IMR-90 (cell line): Measurements from ENCODE around the gene NOL4L. TPM values are rescaled to one million over a fixed set of nuclear protein-coding genes. Genes with fewer than 3 reads are reported as not detected.
A peak's percentile ranks its signal among the peaks of the same experiment; 100 is the strongest.

Experiments
- ATAC-seq: fragments of 200-7000 bp; cut with Tn5 transposase; 2 replicates; pipeline ENCODE4 v1.9.1; 2020; ENCODE audit warnings: low read depth, mild to moderate bottlenecking, moderate library complexity
- BruUV-seq: library from RNA; stranded (reverse); fragments of 400-500 nt; replicated peaks from 2 replicates; lab custom pipeline; 2021; lab: Mats Ljungman, UMichigan
- CTCF ChIA-PET: fragments of 300-600 bp; formaldehyde crosslinking; extraction: SDS; loops from one replicate; lab custom pipeline; 2021; ENCODE audit warnings: antibody characterized with exemption; lab: Yijun Ruan, JAX
- POLR2A ChIA-PET: fragments of 300-600 bp; sonication (Branson Sonifier 250); formaldehyde crosslinking; loops from one replicate; lab custom pipeline; 2022; ENCODE audit warnings: antibody characterized with exemption; ENCODE audit not compliant: unreplicated experiment; lab: Charles Lee
- DNase-seq: peaks from one replicate; pipeline ENCODE4 v3.0.0; 2013
- H2AFZ ChIP-seq: replicated peaks from 2 replicates; pipeline ENCODE3; 2013; ENCODE audit warnings: low read length, mild to moderate bottlenecking; ENCODE audit not compliant: poor library complexity
- H2AK5ac ChIP-seq: 2 replicates; pipeline ENCODE4 v1.6.1; 2013; ENCODE audit warnings: low read depth, low read length, inconsistent platforms
- H2AK9ac ChIP-seq: replicated peaks from 2 replicates; pipeline ENCODE3; 2013; ENCODE audit warnings: mild to moderate bottlenecking, low read depth, low read length, moderate library complexity; ENCODE audit not compliant: poor library complexity
- H2BK120ac ChIP-seq: 2 replicates; pipeline ENCODE4 v1.6.1; 2013; ENCODE audit warnings: low read depth, low read length, inconsistent platforms
- H2BK15ac ChIP-seq: 3 replicates; pipeline ENCODE4 v1.6.1; 2013; ENCODE audit warnings: low read depth, low read length, inconsistent platforms
- H2BK20ac ChIP-seq: 2 replicates; pipeline ENCODE4 v1.6.1; 2013; ENCODE audit warnings: low read depth, mild to moderate bottlenecking, inconsistent platforms, low read length, moderate library complexity
- H2BK5ac ChIP-seq: 2 replicates; pipeline ENCODE4 v1.6.1; 2013; ENCODE audit warnings: mild to moderate bottlenecking, low read depth, low read length, inconsistent platforms; ENCODE audit not compliant: poor library complexity, severe bottlenecking
- H3K14ac ChIP-seq: replicated peaks from 2 replicates; pipeline ENCODE4 v1.6.1; 2013; ENCODE audit warnings: low read depth, low read length, inconsistent platforms
- H3K18ac ChIP-seq: 2 replicates; pipeline ENCODE4 v1.6.1; 2013; ENCODE audit warnings: low read depth, low read length, control low read depth
- H3K23ac ChIP-seq: 2 replicates; pipeline ENCODE4 v1.6.1; 2013; ENCODE audit warnings: low read depth, low read length, inconsistent platforms
- H3K27ac ChIP-seq: 2 replicates; pipeline ENCODE4 v1.5.1; 2013; ENCODE audit warnings: mild to moderate bottlenecking, control low read depth, low read length; ENCODE audit not compliant: insufficient read depth
- H3K27me3 ChIP-seq: 2 replicates; pipeline ENCODE4 v1.6.1; 2013; ENCODE audit warnings: low read length; ENCODE audit not compliant: control insufficient read depth, insufficient read depth
- H3K36me3 ChIP-seq: 2 replicates; pipeline ENCODE4 v1.6.1; 2013; ENCODE audit warnings: low read length, mixed read lengths; ENCODE audit not compliant: control insufficient read depth, insufficient read depth
- H3K4ac ChIP-seq: 2 replicates; pipeline ENCODE4 v1.6.1; 2013; ENCODE audit warnings: low read depth, low read length, inconsistent platforms
- H3K4me1 ChIP-seq: 2 replicates; pipeline ENCODE4 v1.6.1; 2013; ENCODE audit warnings: low read length, mixed read lengths; ENCODE audit not compliant: control insufficient read depth, insufficient read depth
- H3K4me2 ChIP-seq: 2 replicates; pipeline ENCODE4 v1.6.1; 2013; ENCODE audit warnings: low read depth, mild to moderate bottlenecking, control low read depth, low read length, moderate library complexity
- H3K4me3 ChIP-seq: 2 replicates; pipeline ENCODE4 v1.5.1; 2013; ENCODE audit warnings: low read depth, mild to moderate bottlenecking, control low read depth, low read length, moderate library complexity; ENCODE audit not compliant: insufficient read depth
- H3K56ac ChIP-seq: 2 replicates; pipeline ENCODE4 v1.6.1; 2013; ENCODE audit warnings: low read length, inconsistent platforms; ENCODE audit not compliant: insufficient read depth; ENCODE audit errors: extremely low read depth
- H3K79me1 ChIP-seq, 2 experiments: 2 replicates each; pipeline ENCODE4 v1.6.1; 2013; ENCODE audit warnings: low read length in 2 of 2, inconsistent platforms in 1 of 2, low read depth in 1 of 2
- H3K9ac ChIP-seq: 2 replicates; pipeline ENCODE4 v1.6.1; 2013; ENCODE audit warnings: low read depth, low read length, control low read depth
- H3K9me1 ChIP-seq: 2 replicates; pipeline ENCODE4 v1.6.1; 2013; ENCODE audit warnings: low read length, inconsistent platforms; ENCODE audit not compliant: insufficient read depth
- H3K9me3 ChIP-seq: 2 replicates; pipeline ENCODE4 v1.6.1; 2013; ENCODE audit warnings: low read length; ENCODE audit not compliant: control insufficient read depth, insufficient read depth
- H4K20me1 ChIP-seq: 2 replicates; pipeline ENCODE4 v1.6.1; 2013; ENCODE audit warnings: low read length, inconsistent platforms; ENCODE audit not compliant: insufficient read depth
- H4K5ac ChIP-seq: 2 replicates; pipeline ENCODE4 v1.6.1; 2013; ENCODE audit warnings: mild to moderate bottlenecking, low read depth, low read length, control low read depth
- H4K8ac ChIP-seq, 2 experiments: 2 replicates each; pipeline ENCODE4 v1.6.1; 2013; ENCODE audit warnings: low read depth in 2 of 2, low read length in 2 of 2, control low read depth in 1 of 2, inconsistent platforms in 1 of 2
- H4K91ac ChIP-seq: 2 replicates; pipeline ENCODE4 v1.6.1; 2013; ENCODE audit warnings: low read depth, low read length, inconsistent platforms; ENCODE audit not compliant: insufficient read depth
- CHD1 ChIP-seq: IDR thresholded peaks from 2 replicates; pipeline ENCODE4 v1.6.1; 2012; ENCODE audit warnings: low read depth, low read length, improper control_type of control experiment
- CTCF ChIP-seq: conservative IDR thresholded peaks from 2 replicates; pipeline ENCODE4 v1.5.1; 2012; ENCODE audit warnings: mild to moderate bottlenecking, low read depth, low read length, improper control_type of control experiment
- ELK1 ChIP-seq: fragments of 150-350 bp; IDR thresholded peaks from 2 replicates; pipeline ENCODE4 v1.6.1; 2016; ENCODE audit warnings: low read depth, mild to moderate bottlenecking, low read length, moderate library complexity, borderline replicate concordance
- FOS ChIP-seq: fragments of 150-350 bp; IDR thresholded peaks from 2 replicates; pipeline ENCODE4 v1.6.1; 2016; ENCODE audit warnings: low read depth, low read length
- MAFK ChIP-seq: IDR thresholded peaks from 2 replicates; pipeline ENCODE4 v1.6.1; 2012; ENCODE audit warnings: low read depth, low read length, improper control_type of control experiment
- MXI1 ChIP-seq: IDR thresholded peaks from 2 replicates; pipeline ENCODE4 v1.6.1; 2012; ENCODE audit warnings: low read depth, mild to moderate bottlenecking, low read length, moderate library complexity, borderline replicate concordance
- POLR2A ChIP-seq: IDR thresholded peaks from 2 replicates; pipeline ENCODE4 v1.6.1; 2012; ENCODE audit warnings: mild to moderate bottlenecking, low read depth, low read length
- WGBS, 2 experiments: methylation state at CpG; one replicate each; pipeline versions ENCODE4 v1.1.5 to v1.1.7; 2013; ENCODE audit warnings: missing lambda C conversion rate in 2 of 2; ENCODE audit not compliant: insufficient read length in 1 of 2; ENCODE audit errors: extremely low coverage in 2 of 2; 5-methylcytosine and 5-hydroxymethylcytosine counted together
- dilution Hi-C: fragments of 300-500 bp; cut with HindIII; formaldehyde crosslinking; loops from one replicate; pipeline ENCODE4 v1.14.3; 2018; ENCODE audit warnings: low sequenced_read_pairs; ENCODE audit not compliant: unreplicated experiment
- in situ Hi-C: fragments of 300-500 bp; cut with MboI; formaldehyde crosslinking; loops from 3 replicates; pipeline ENCODE4 v1.14.3; 2019; ENCODE audit warnings: low sequenced_read_pairs, inconsistent platforms, mixed read lengths
- intact Hi-C: fragments of 100-400 bp; cut with micrococcal nuclease; formaldehyde crosslinking; loops from 2 replicates; pipeline ENCODE4 v1.10.0; 2022
- polyA plus RNA-seq, 3 experiments: library from polyadenylated mRNA; depleted of rRNA; stranded (reverse); fragments of >200 nt; gene quantifications; 2 replicates each; pipeline ENCODE4 v1.2.3, GENCODE V29; 2012; ENCODE audit warnings: low replicate concordance in 1 of 3
- total RNA-seq: library from RNA; depleted of rRNA; stranded (reverse); fragments of >200 nt; gene quantifications from 2 replicates; pipeline ENCODE4 v1.2.3, GENCODE V29; 2012
- TF ChIP-seq, protein P1 (sequence below): fragments of 150-350 bp; IDR thresholded peaks from 2 replicates; pipeline ENCODE4 v1.6.1; 2017; ENCODE audit warnings: mild to moderate bottlenecking, antibody characterized with exemption, low read length, low read depth

NOL4L gene
- total and polyA plus RNA-seq, 2 of the 4 experiments (the other 2 are of a cell fraction), result 4.7 to 13.3 TPM

DNA sequence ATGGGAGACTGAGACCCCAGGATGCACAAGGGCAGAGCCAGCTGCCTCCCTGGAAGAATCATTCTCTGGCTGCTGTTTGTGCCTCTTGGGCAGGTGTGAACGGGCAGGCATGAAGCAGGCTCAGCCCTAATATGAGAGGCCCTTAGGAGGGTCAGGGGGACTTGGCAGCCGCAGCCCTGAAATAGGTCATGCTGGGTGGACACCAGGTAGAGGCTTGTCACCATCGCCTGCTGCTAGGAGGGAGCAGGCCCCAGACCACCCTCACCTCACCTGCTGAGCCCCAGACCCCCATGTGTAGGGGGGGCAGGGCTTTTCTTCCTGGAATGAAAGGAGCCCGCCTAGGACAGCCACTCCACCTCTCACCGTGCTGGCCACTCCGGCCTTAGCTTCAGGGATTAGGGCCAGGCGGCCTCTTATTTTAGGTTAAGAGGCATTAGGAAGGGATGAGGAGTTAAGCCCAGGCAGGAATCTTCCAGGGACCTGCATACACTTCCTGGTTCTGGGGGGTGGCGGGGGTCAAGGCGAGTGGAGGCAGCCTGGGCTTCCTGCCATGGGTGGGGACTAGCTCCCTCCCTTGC is 134.6 kb downstream of the NOL4L start:
- peaks cover 6% of the 10 kb centered on the region; the same call in 1 of the 2 replicates for H3K9me1 ChIP-seq
- H3K9me3 ChIP-seq, result no peaks in the 10 kb centered on the region
- peaks cover 19% of the 10 kb centered on the region for H4K20me1 ChIP-seq
- in situ Hi-C loops (no loop called here), dilution Hi-C loops (no loop called here), intact Hi-C loops (no loop called here)
- H4K8ac ChIP-seq, result no peak overlapping the region
- no peak overlapping the region for H4K91ac ChIP-seq
- no peak overlapping the region for H3K27ac ChIP-seq
- H3K4ac ChIP-seq, result no peak overlapping the region
- H3K4me3 ChIP-seq, result no peak overlapping the region
- ATAC-seq (no peak), DNase-seq (no peak)
- H4K5ac ChIP-seq, result no peak overlapping the region
- no peak overlapping the region for H3K9ac ChIP-seq
- H3K23ac ChIP-seq, result no peak overlapping the region
- H2BK120ac ChIP-seq, result no peak overlapping the region
- no peaks in the 10 kb centered on the region for H3K4me1 ChIP-seq
- no peak overlapping the region for H2BK20ac ChIP-seq
- H2AFZ ChIP-seq, result peak overlapping the region; percentile 2
- H3K79me1 ChIP-seq, result peaks cover 18 to 34% of the 10 kb centered on the region in 2 experiments
- H3K27me3 ChIP-seq, result no peaks in the 10 kb centered on the region
- H3K18ac ChIP-seq, result no peak overlapping the region
- no peak overlapping the region for H2AK5ac ChIP-seq
- ChIA-PET POLR2A (no interaction called here), CTCF (no interaction called here)
- no peak for TF ChIP-seq POLR2A
- no peak for TF ChIP-seq MXI1
- no peak for TF ChIP-seq CHD1
- no peak for TF ChIP-seq MAFK
- TF ChIP-seq CTCF, result no peak
- TF ChIP-seq ELK1, result no peak
- TF ChIP-seq FOS, result no peak
- TF ChIP-seq, protein P1, sequence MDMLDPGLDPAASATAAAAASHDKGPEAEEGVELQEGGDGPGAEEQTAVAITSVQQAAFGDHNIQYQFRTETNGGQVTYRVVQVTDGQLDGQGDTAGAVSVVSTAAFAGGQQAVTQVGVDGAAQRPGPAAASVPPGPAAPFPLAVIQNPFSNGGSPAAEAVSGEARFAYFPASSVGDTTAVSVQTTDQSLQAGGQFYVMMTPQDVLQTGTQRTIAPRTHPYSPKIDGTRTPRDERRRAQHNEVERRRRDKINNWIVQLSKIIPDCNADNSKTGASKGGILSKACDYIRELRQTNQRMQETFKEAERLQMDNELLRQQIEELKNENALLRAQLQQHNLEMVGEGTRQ, result no peak
- WGBS, 2 experiments, result 85% methylated on average over 4 of the region's 9 CpGs; no CpG with 5 or more reads in 1 of the 2 experiments
- no peak overlapping the region for H3K4me2 ChIP-seq
- H3K56ac ChIP-seq, result no peak overlapping the region
- peaks cover 90% of the 10 kb centered on the region for H3K36me3 ChIP-seq
- BruUV-seq, result no TSS peak
- no peak overlapping the region for H2BK5ac ChIP-seq
- H2AK9ac ChIP-seq, result no peak overlapping the region
- H2BK15ac ChIP-seq, result no peak overlapping the region
- no peak overlapping the region for H3K14ac ChIP-seq
